Measurements from ENCODE around the gene CAP2. TPM values are rescaled to one million over a fixed set of nuclear protein-coding genes. Genes with fewer than 3 reads are reported as not detected.

The CAP2 gene
- total RNA-seq, 1 experiment from 2014 or later: 7.2 TPM

- ChIA-PET POLR2A (interaction anchor here (0.7 kb wide), 1 partner anchor 463 kb away, joined by 3 read pairs; no protein-coding TSS in a partner anchor), CTCF (no interaction called here)
- Mint-ChIP-seq H3K27ac (no peak overlapping the region), H3K4me1 (no peaks in the 10 kb centered on the region), H3K36me3 (peaks cover 5% of the 10 kb centered on the region; the same call in 1 of the 2 replicates), H3K27me3 (ENCODE audit: low read depth) (no peaks in the 10 kb centered on the region), H3K9me3 (peaks cover 6% of the 10 kb centered on the region; the same call in 1 of the 2 replicates), H3K4me3 (no peak overlapping the region)
- ATAC-seq: no peak
- TF ChIP-seq ZBTB21 (CRISPR knock-in tag; IDR thresholded peaks at IDR 0.05; ENCODE audit: borderline replicate concordance): no peak
- no peak for TF ChIP-seq ATF3 (CRISPR knock-in tag; conservative IDR thresholded peaks at IDR 0.05)
- TF ChIP-seq GRHL2 (CRISPR knock-in tag; IDR thresholded peaks at IDR 0.05; ENCODE audit: insufficient replicate concordance, severe bottlenecking): no peak
- TF ChIP-seq NR1H2 (CRISPR knock-in tag; IDR thresholded peaks at IDR 0.05): no peak
- TF ChIP-seq JUN (CRISPR knock-in tag; IDR thresholded peaks at IDR 0.05): no peak
- TF ChIP-seq ZNF121 (CRISPR knock-in tag; IDR thresholded peaks at IDR 0.05): no peak
- TF ChIP-seq, protein P1, sequence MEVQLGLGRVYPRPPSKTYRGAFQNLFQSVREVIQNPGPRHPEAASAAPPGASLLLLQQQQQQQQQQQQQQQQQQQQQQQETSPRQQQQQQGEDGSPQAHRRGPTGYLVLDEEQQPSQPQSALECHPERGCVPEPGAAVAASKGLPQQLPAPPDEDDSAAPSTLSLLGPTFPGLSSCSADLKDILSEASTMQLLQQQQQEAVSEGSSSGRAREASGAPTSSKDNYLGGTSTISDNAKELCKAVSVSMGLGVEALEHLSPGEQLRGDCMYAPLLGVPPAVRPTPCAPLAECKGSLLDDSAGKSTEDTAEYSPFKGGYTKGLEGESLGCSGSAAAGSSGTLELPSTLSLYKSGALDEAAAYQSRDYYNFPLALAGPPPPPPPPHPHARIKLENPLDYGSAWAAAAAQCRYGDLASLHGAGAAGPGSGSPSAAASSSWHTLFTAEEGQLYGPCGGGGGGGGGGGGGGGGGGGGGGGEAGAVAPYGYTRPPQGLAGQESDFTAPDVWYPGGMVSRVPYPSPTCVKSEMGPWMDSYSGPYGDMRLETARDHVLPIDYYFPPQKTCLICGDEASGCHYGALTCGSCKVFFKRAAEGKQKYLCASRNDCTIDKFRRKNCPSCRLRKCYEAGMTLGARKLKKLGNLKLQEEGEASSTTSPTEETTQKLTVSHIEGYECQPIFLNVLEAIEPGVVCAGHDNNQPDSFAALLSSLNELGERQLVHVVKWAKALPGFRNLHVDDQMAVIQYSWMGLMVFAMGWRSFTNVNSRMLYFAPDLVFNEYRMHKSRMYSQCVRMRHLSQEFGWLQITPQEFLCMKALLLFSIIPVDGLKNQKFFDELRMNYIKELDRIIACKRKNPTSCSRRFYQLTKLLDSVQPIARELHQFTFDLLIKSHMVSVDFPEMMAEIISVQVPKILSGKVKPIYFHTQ (CRISPR knock-in tag; IDR thresholded peaks at IDR 0.05): no peak
- TF ChIP-seq EMX1 (CRISPR knock-in tag; IDR thresholded peaks at IDR 0.05): no peak
- TF ChIP-seq ZNF416 (CRISPR knock-in tag; IDR thresholded peaks at IDR 0.05): no peak
- TF ChIP-seq E2F4 (CRISPR knock-in tag; IDR thresholded peaks at IDR 0.05; ENCODE audit: borderline replicate concordance, low read depth): no peak
- no peak for TF ChIP-seq NR3C1 (CRISPR knock-in tag; conservative IDR thresholded peaks at IDR 0.05; ENCODE audit: low read depth)
- no peak for DNase-seq (ENCODE audit: low spot score)
These were observed 48.8 kb downstream of the CAP2 start for GRCh38 chr6:17442196-17442595.

GRCh38 chr6:17446713-17447112, 53.3 kb downstream of the CAP2 start:
- DNase-seq (ENCODE audit: low spot score): peak; percentile 14
- H3K27me3 Mint-ChIP-seq (ENCODE audit: low read depth): no peaks in the 10 kb centered on the region
- TF ChIP-seq FOXP1 (CRISPR knock-in tag; IDR thresholded peaks at IDR 0.05; ENCODE audit: borderline replicate concordance) (no peak), ZNF138 (CRISPR knock-in tag; conservative IDR thresholded peaks at IDR 0.05) (no peak), FOXK1 (CRISPR knock-in tag; IDR thresholded peaks at IDR 0.05) (no peak), ZNF671 (CRISPR knock-in tag; IDR thresholded peaks at IDR 0.05) (no peak), RELA (CRISPR knock-in tag; IDR thresholded peaks at IDR 0.05; ENCODE audit: borderline replicate concordance) (no peak), ERG (CRISPR knock-in tag; IDR thresholded peaks at IDR 0.05) (no peak), SOX15 (CRISPR knock-in tag; IDR thresholded peaks at IDR 0.05) (no peak), ATF3 (CRISPR knock-in tag; conservative IDR thresholded peaks at IDR 0.05) (no peak)
- TF ChIP-seq, protein P2, sequence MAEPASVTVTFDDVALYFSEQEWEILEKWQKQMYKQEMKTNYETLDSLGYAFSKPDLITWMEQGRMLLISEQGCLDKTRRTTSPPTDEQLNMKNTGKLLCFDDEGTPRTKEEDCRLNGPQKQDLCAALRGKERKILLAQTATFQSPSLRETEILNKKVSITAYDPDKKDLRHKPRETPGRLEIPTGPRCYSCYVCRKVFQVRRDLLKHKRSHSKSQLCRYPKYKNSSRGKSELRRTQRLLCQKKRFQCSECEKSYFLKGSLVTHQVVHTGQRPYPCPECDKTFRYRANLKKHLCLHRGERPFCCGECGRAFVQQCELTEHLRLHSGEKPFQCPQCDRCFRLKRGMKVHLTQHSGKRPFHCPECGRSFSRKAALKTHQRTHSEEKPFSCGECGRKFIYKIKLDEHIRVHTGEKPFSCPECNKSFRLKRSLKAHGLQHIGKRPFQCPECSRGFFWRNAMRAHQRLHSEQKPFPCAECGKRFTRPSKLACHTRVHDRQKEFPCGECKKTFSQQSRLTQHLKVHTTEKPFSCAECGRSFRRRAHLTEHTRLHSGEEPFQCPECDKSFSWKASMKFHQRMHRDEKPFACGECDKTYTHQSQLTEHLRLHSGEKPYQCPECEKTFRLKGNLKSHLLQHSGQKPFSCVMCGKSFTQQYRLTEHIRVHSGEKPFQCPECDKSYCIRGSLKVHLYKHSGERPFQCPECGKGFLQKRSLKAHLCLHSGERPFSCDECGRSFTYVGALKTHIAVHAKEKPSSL (CRISPR knock-in tag; conservative IDR thresholded peaks at IDR 0.05): no peak
- TF ChIP-seq, protein P3, sequence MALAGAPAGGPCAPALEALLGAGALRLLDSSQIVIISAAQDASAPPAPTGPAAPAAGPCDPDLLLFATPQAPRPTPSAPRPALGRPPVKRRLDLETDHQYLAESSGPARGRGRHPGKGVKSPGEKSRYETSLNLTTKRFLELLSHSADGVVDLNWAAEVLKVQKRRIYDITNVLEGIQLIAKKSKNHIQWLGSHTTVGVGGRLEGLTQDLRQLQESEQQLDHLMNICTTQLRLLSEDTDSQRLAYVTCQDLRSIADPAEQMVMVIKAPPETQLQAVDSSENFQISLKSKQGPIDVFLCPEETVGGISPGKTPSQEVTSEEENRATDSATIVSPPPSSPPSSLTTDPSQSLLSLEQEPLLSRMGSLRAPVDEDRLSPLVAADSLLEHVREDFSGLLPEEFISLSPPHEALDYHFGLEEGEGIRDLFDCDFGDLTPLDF (CRISPR knock-in tag; IDR thresholded peaks at IDR 0.05): no peak
- no peak overlapping the region for H3K4me3 Mint-ChIP-seq
- no peak for ATAC-seq
- H3K9me3 Mint-ChIP-seq: no peaks in the 10 kb centered on the region
- H3K4me1 Mint-ChIP-seq: no peaks in the 10 kb centered on the region
- H3K27ac Mint-ChIP-seq: no peak overlapping the region
- H3K36me3 Mint-ChIP-seq: no peaks in the 10 kb centered on the region
- CTCF ChIA-PET: no interaction called here
- POLR2A ChIA-PET: no interaction called here
